Thyroid gland (tissue), 4 donors: ENCODE data around the gene C2orf49. TPM values are rescaled to one million over a fixed set of nuclear protein-coding genes. Genes with fewer than 3 reads are reported as not detected.
A peak's percentile ranks its signal among the peaks of the same experiment; 100 is the strongest.

Experiments used
- DNase-seq, 2 donors: peaks; one replicate each; pipeline ENCODE4 v3.0.0-alpha.2; 2019
- H3K27ac ChIP-seq, 3 donors: fragments of 200-600 bp; sonication (generic); 1 replicate in 2 of 3; 2 replicates in 1 of 3; pipeline ENCODE4 v1.5.1; 2016 to 2019; ENCODE audit warnings: mild to moderate bottlenecking in 1 of 3, moderate library complexity in 1 of 3
- H3K27me3 ChIP-seq: fragments of 200-600 bp; sonication (generic); one replicate; pipeline ENCODE4 v1.5.1; 2019
- H3K36me3 ChIP-seq, 2 donors: fragments of 200-600 bp; sonication (generic); one replicate each; pipeline ENCODE4 v1.5.1; 2016 to 2019
- H3K4me1 ChIP-seq, 2 donors: fragments of 200-600 bp; sonication (generic); one replicate each; pipeline ENCODE4 v1.5.1; 2017 to 2019
- H3K4me3 ChIP-seq, 3 donors: fragments of 200-600 bp; sonication (generic); replicated peaks in 1 of 3; 1 replicate in 2 of 3; 2 replicates in 1 of 3; pipeline ENCODE4 v1.5.1; 2016; ENCODE audit warnings: mild to moderate bottlenecking in 1 of 3
- H3K9me3 ChIP-seq: fragments of 200-600 bp; sonication (generic); one replicate; pipeline ENCODE4 v1.5.1; 2017
- POLR2A ChIP-seq, 2 donors: fragments of 450-650 bp; IDR thresholded peaks; one replicate each; pipeline ENCODE4 v1.6.1; 2017; ENCODE audit warnings: antibody characterized with exemption in 2 of 2, mild to moderate bottlenecking in 2 of 2, moderate library complexity in 1 of 2
- WGBS, 2 donors: methylation state at CpG; one replicate each; pipeline ENCODE4 v1.1.5; 2017; 5-methylcytosine and 5-hydroxymethylcytosine counted together
- intact Hi-C: fragments of 100-400 bp; cut with DNase I; formaldehyde crosslinking; loops from one replicate; pipeline ENCODE4 v1.15.1; 2023
- total RNA-seq, 4 donors: library from RNA; depleted of rRNA; stranded (reverse); fragments of >200 nt; gene quantifications; one replicate each; pipeline ENCODE4 v1.2.3, GENCODE V29; 2016
- TF ChIP-seq, protein P1 (sequence below), 6 experiments: fragments of 200-600 bp in 3 of 6; fragments of 450-650 bp in 3 of 6; sonication (generic) in 3 of 6; IDR thresholded peaks; one replicate each; pipeline ENCODE4 v1.5.1; 2016 to 2019; ENCODE audit warnings: antibody characterized with exemption in 6 of 6, mild to moderate bottlenecking in 2 of 6, inconsistent platforms in 1 of 6, moderate library complexity in 1 of 6

The C2orf49 gene
- total RNA-seq, 4 donors from 2014 or later, result 16.6 to 41.1 (median 22.1) TPM

DNA sequence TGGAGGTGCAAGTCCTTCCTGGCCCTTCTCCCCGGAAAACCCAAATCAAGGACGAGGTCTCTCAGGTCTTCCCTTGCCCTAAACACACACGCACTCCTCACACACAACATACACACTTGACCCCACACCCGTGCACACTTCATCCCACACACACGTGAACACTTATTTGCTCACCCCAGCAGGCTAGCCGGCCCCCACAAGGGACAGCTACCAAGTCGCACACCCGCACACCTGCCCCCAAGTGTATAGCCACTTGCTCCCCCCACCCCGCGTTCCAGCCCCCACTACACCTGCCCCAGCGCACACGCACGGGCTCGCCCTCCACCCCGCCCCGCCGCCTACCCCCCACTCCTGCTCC, 8.2 kb upstream of the C2orf49 start:
- TF ChIP-seq, protein P1, sequence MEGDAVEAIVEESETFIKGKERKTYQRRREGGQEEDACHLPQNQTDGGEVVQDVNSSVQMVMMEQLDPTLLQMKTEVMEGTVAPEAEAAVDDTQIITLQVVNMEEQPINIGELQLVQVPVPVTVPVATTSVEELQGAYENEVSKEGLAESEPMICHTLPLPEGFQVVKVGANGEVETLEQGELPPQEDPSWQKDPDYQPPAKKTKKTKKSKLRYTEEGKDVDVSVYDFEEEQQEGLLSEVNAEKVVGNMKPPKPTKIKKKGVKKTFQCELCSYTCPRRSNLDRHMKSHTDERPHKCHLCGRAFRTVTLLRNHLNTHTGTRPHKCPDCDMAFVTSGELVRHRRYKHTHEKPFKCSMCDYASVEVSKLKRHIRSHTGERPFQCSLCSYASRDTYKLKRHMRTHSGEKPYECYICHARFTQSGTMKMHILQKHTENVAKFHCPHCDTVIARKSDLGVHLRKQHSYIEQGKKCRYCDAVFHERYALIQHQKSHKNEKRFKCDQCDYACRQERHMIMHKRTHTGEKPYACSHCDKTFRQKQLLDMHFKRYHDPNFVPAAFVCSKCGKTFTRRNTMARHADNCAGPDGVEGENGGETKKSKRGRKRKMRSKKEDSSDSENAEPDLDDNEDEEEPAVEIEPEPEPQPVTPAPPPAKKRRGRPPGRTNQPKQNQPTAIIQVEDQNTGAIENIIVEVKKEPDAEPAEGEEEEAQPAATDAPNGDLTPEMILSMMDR (IDR thresholded peaks at IDR 0.05), result no peak
- no peak for TF ChIP-seq POLR2A (IDR thresholded peaks at IDR 0.05)
- peak overlapping the region; percentile 3 to 52 (median 45) for H3K4me3 ChIP-seq
- H3K4me1 ChIP-seq, result peaks cover 15 to 19% of the 10 kb centered on the region in 2 donors
- intact Hi-C loops, result no loop called here
- peaks cover 0 to under 1% of the 10 kb centered on the region in 2 donors for H3K36me3 ChIP-seq
- peak; percentile 26 to 29 for DNase-seq
- H3K27me3 ChIP-seq, result no peaks in the 10 kb centered on the region
- 0 to 1% methylated on average over 8 of the region's 17 CpGs for WGBS, 2 donors
- peak overlapping the region; percentile 71 to 79 (median 76) for H3K27ac ChIP-seq
- no peaks in the 10 kb centered on the region for H3K9me3 ChIP-seq

DNA sequence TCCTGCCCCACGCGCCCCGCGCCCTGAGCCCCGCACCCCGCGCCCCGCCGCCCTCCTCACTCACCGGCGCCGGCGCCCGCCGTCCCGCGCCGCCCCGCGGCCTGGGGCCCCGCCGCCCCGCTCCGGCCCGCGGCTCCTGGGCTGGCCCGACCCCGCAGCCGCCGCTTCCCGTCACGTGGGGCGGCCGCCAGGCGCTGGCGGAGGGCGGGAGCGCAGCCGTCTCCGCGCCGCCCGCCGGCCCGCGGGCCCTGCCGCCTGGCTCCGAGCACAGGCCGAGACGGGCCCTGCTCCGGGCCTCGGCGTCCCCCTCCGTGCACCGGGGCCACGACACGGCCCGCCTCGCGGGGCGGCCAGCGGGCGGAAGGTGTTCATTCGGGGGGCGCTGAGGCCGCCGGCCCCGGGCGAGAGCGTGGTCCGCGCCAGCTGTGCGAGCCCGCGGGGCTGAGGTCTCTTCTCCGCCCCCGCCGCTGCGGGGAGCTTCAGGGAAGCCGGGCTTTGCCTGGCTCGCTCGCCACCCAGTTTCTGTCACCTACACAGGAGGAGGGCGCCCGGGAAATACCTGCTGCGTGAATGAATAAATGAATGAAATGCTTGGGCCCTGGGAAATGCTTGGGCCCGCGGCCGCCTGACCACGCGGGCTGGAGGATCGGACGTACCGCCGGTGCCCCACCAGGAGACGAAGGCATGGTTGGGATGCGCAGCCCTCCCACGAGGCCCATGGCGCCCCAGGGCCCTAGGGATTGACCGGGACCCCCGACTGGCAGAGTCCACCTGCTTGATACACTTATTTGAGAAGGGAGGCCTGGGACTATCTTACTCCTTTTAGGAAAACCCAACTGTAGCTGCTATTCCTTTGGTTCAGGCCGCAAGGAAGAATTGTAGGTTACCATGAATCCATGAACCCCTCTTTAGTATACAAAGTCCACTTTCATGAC, 7.5 kb upstream of the C2orf49 start, which contains the start of gene TGFBRAP1:
TGFBRAP1 (minus strand) TSS at position 175 of the 935 bp plus-strand sequence. CDS start 21,434 bp downstream, outside the sequence.
- peaks cover 15 to 19% of the 10 kb centered on the region in 2 donors for H3K4me1 ChIP-seq
- H3K27ac ChIP-seq, result peak within 1 kb of the TSS; percentile 74 to 80 (median 79)
- DNase-seq, result peak; percentile 53 to 55
- no peaks in the 10 kb centered on the region for H3K9me3 ChIP-seq
- peak in 1 of 2 donors; percentile 55 for TF ChIP-seq POLR2A (IDR thresholded peaks at IDR 0.05)
- TF ChIP-seq, protein P1 (IDR thresholded peaks at IDR 0.05), result peak in 1 of 6 experiments; percentile 10
- peaks cover 0 to 4% of the 10 kb centered on the region in 2 donors for H3K36me3 ChIP-seq
- no peaks in the 10 kb centered on the region for H3K27me3 ChIP-seq
- intact Hi-C loops, result no loop called here
- 7 to 87% methylated on average over 1 to 24 of the region's 101 CpGs for WGBS, 2 donors
- peak within 1 kb of the TSS; percentile 3 to 61 (median 54) for H3K4me3 ChIP-seq

DNA sequence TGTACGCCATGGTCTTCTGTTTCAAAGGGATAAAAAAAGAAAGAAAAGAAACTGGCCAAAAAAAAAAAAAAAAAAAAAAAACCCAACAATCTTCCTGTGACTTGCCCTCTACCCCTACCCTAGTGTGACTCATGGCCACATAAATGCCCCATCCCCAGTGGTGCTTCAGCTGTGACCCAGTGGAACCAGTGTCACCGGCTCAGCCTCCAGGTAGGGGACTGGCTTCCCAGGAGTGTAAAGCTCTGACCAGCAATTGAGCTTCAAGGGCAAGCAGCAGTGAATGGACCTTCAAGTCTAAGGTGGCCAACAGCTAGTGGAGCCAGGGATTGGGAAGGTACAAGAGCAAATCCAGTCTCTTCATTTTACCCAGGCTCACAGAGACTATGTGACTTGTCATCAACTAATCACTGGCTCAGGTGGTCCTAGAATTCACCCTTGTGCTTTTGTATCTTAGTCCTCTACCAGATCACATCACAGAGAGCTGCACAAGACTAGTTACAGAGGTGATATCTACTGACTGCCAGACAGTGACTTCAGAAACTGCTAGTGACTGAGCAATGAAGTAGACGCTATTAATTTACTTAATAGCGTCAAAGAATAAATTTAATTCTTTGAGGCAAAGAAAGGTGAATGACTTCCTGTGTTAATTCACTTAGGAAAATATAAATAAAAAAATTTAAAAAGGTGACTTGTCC, 6.5 kb upstream of the C2orf49 start:
- intact Hi-C loops, result no loop called here
- Histone ChIP-seq H3K27me3 (no peaks in the 10 kb centered on the region), H3K27ac (no peak overlapping the region), H3K9me3 (no peaks in the 10 kb centered on the region), H3K4me3 (no peak overlapping the region), H3K36me3 (peaks cover 0 to 4% of the 10 kb centered on the region in 2 donors), H3K4me1 (peaks cover 15 to 19% of the 10 kb centered on the region in 2 donors)
- 91 to 97% methylated on average over 4 of the region's 4 CpGs for WGBS, 2 donors
- no peak for DNase-seq
- no peak for TF ChIP-seq POLR2A (IDR thresholded peaks at IDR 0.05)

DNA sequence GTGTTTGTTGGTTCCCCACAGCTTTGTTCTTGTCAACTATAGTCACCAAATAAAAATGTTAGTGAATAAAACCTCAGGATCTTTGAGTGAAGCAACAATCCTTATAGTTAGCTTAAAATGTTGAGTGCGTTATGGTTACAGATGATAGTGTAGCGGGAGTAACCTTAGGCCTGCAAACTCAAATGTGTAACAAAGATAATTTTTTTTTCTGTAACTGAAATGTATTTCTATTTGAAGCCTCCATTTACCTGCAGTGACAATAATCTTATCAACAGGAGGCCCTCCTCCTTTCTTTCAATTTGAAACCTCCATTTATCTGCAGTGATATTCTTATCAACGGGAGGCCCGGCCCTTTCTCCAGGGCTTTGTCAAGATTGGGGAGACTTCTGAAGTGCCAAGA, 3.1 kb upstream of the C2orf49 start:
- H3K36me3 ChIP-seq, result peaks cover 0 to 4% of the 10 kb centered on the region in 2 donors
- DNase-seq, result no peak
- intact Hi-C loops, result no loop called here
- no peak overlapping the region for H3K4me3 ChIP-seq
- 94 to 96% methylated on average over 4 of the region's 4 CpGs for WGBS, 2 donors
- H3K4me1 ChIP-seq, result peaks cover 14 to 18% of the 10 kb centered on the region in 2 donors
- H3K27me3 ChIP-seq, result no peaks in the 10 kb centered on the region
- H3K9me3 ChIP-seq, result no peaks in the 10 kb centered on the region
- H3K27ac ChIP-seq, result no peak overlapping the region
- no peak for TF ChIP-seq POLR2A (IDR thresholded peaks at IDR 0.05)
- TF ChIP-seq, protein P1 (IDR thresholded peaks at IDR 0.05), result no peak

DNA sequence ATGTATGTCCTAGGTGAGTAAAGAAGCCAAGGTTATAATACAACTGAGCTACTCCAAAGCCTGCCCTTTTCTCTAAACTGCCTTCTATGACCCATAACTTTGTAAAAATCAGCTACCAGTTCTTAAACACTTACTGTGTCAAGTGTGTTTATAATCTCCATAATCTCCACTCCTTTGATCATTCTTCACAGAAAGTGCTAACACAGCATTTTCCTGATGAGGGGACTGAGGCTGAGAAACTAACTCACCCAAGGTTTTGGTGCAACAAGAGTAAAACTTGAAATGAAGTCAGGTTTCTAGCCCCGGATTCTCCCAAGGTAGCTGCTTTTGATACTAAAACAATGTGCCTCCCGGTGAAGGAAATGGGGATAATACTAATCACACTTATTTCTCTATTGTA, 1.9 kb upstream of the C2orf49 start:
- Histone ChIP-seq H3K36me3 (peaks cover 6 to 8% of the 10 kb centered on the region in 2 donors), H3K9me3 (no peaks in the 10 kb centered on the region), H3K4me1 (peaks cover 9 to 21% of the 10 kb centered on the region in 2 donors), H3K4me3 (no peak overlapping the region), H3K27me3 (no peaks in the 10 kb centered on the region), H3K27ac (no peak overlapping the region)
- intact Hi-C loops, result no loop called here
- DNase-seq, result no peak
- TF ChIP-seq, protein P1 (IDR thresholded peaks at IDR 0.05), result no peak
- TF ChIP-seq POLR2A (IDR thresholded peaks at IDR 0.05), result no peak
- 85 to 94% methylated on average over 2 of the region's 2 CpGs for WGBS, 2 donors
